HG03521 (cell line): ENCODE data around the gene JMJD4.

ENCODE experiments used
- ATAC-seq: cut with Tn5 transposase; IDR thresholded peaks from one replicate; pipeline ENCODE4 v1.9.1; 2021; ENCODE audit warnings: mild to moderate bottlenecking, moderate library complexity; ENCODE audit not compliant: unreplicated experiment

Gene JMJD4

GRCh38 chr1:227734856-227735538 is at the start of gene JMJD4, which contains the start of gene SNAP47:
TSS of gene JMJD4 (minus strand) at chr1:227735302. CDS start at chr1:227735273, 29 bp downstream.
TSS of gene SNAP47 (plus strand) at chr1:227735435. CDS start at chr1:227747737, 12,302 bp downstream.
- ATAC-seq: peak; percentile 94

- no peak for ATAC-seq
Observed at GRCh38 chr1:227782226-227782625, 47.1 kb upstream of the JMJD4 start.

- ATAC-seq: no peak
Observed at GRCh38 chr1:227781314-227781930, 46.3 kb upstream of the JMJD4 start.

- no peak for ATAC-seq
Observed at GRCh38 chr1:227780101-227781044, 45.3 kb upstream of the JMJD4 start.

GRCh38 chr1:227779685-227780084 is 44.6 kb upstream of the JMJD4 start:
- ATAC-seq: no peak

GRCh38 chr1:227779021-227779441 is 43.9 kb upstream of the JMJD4 start:
- ATAC-seq: no peak

GRCh38 chr1:227778401-227778947 is 43.4 kb upstream of the JMJD4 start:
- no peak for ATAC-seq

GRCh38 chr1:227777646-227778045 is 42.5 kb upstream of the JMJD4 start:
- ATAC-seq: no peak

GRCh38 chr1:227777156-227777555 is 42.1 kb upstream of the JMJD4 start:
- no peak for ATAC-seq

- no peak for ATAC-seq
Observed at GRCh38 chr1:227776331-227776771, 41.2 kb upstream of the JMJD4 start.

- ATAC-seq: no peak
Observed at GRCh38 chr1:227775841-227776240, 40.7 kb upstream of the JMJD4 start.

GRCh38 chr1:227774821-227775661 is 39.9 kb upstream of the JMJD4 start:
- no peak for ATAC-seq

GRCh38 chr1:227774051-227774731 is 39.1 kb upstream of the JMJD4 start:
- no peak for ATAC-seq

GRCh38 chr1:227773558-227773957 is 38.5 kb upstream of the JMJD4 start:
- no peak for ATAC-seq

GRCh38 chr1:227771771-227772170 is 36.7 kb upstream of the JMJD4 start:
- ATAC-seq: no peak

- no peak for ATAC-seq
Observed at GRCh38 chr1:227771326-227771725, 36.2 kb upstream of the JMJD4 start.

GRCh38 chr1:227770812-227771211 is 35.7 kb upstream of the JMJD4 start:
- ATAC-seq: no peak

- no peak for ATAC-seq
Observed at GRCh38 chr1:227769936-227770494, 34.9 kb upstream of the JMJD4 start.
